GM18870 (cell line): ENCODE data around the gene RCVRN.
"Not testable (repeated sequence)": the region's sequence is repeated elsewhere in the genome, so short reads cannot be mapped to it uniquely, and the experiment has no call there.

ENCODE experiments used
- ATAC-seq: cut with Tn5 transposase; IDR thresholded peaks from one replicate; pipeline ENCODE4 v1.9.1; 2021; ENCODE audit warnings: moderate library complexity; ENCODE audit not compliant: unreplicated experiment

RCVRN gene

DNA sequence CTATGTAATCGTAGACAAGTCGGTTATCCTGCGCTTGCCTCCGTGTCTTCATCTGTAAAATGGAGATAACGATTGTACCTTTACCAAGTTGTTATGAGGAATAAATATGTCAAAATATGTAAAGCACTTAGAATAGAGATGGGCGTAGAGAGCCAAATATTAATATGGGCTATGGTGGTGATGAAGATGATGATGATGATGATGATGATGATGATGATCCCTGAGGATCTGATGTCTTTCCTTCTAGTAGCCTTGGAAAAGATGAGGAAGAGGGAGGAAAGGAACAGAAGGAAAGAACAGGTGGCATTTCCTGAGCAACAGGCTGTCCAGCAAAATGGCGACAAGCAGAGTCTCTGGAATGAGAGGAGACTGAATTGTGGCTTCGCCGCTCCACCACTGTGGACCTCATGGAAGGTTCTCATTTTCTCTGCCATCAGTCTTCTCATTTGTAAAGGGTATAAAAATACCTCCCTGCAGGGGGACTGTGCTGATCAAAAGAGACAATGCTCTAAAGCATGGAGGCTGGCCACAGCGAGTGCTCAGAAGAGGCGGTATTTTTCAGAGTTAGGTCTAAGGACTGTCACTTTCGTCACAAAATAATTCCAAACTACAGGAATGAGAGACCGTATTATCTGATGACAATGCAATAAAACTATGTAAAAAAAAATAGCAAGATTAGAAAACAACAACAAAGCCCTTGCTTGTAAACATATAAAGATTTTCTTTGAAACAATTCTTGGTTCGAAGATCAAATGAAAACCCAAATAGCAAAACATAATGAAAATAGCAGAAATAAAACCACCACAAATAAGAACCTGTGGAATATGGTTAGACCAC is 17.2 kb upstream of the RCVRN start:
- no peak for ATAC-seq

DNA sequence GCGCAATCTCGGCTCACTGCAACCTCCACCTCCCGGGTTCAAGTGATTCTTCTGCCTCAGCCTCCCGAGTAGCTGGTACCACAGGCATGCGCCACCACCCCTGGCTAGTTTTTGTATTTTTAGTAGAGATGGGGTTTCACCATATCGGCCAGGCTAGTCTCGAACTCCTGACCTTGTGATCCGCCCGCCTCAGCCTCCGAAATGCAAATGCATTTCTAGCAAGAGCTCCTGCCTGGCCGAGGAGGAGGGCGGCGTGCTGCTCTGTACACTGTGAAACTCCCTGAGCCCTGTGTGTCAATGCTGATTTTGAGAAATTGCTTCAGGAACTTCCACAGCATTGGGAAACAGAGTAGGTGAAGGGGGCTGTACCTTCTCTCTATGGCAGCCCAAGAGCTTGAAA is 16.1 kb upstream of the RCVRN start:
- not testable (repeated sequence) for ATAC-seq

DNA sequence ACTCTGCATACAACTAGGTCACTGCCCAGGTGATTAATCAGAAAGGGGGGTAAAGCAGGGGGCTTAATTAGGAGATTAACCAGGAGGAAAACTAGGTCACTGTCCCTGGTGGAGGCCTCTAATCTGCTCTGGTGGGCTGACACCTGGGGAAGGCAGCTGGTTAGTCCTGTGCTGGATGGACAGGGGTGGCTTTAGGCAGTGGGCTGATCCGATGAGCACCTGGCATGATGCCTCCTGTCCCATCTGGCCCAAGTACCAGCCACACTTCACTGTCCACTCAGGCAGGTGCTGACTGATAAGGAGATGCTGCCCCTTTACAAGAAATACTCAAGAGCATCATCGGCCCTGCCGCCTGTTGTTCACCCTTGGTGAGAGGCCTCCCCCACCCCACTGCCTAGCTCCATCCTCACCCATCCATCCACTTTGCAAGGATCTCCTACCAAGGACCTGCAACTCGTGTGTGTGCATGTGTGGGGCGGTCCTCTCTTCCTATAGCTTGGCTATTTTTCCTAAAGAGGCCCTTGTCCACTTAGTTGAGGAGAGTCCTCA is 13.8 kb upstream of the RCVRN start:
- no peak for ATAC-seq

DNA sequence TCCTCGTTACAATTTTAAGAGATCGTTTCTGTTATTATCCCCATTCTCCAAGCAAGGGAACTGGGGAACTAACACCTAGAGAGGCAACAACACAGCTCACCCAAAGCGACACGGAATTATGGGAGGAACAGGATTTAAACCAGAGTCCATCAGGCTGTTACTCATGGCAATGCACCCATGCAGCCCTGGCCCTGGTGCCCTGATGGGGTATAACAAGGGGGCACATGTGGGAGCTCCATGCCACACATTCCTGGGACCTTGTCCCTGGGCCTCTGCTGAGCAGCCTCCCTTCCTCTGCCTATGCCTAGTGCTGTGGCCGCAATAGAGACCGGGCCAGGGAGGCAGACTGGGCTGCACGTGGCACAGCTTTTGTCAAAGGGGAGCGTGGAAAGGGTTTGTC is 13.3 kb upstream of the RCVRN start:
- no peak for ATAC-seq

DNA sequence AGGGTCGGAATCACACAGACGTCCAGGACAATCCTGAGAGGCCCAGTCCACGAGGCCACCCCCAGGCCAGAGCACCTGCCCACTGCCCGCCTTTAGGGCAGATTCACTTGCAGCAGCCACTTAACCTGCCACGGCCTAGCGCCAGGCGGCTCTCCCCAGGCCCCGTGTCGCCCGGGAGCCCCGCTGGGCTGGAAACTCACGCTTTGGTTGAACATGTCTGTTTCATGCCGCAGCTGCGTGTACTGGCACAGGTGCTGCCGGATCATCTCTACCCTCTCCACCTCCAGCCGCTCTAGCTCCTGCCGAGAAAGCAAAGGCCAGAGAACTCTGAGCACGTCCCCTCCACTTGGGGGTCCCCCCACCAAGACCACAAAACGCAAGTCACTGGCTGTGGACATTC is 12.7 kb upstream of the RCVRN start:
- ATAC-seq = no peak

DNA sequence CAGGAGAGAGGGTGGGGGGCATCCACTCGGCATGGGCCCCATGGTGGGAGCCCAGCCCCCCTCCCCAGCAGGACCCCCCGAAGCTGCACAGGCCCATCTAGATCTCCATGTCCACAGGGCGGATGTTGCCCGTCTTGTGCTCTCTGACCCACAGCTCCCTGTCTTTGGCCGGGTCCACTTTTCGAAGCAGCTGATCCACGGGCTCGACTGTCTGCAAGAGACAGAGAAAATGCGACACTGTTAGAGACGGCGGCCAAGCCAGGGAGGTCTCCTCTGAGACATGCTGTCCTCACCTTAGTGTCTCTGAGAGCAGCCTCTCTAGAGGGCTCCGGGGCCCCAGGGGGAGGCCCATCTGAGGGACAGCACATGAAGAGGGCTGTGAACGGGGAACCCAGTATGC is 12.1 kb upstream of the RCVRN start:
- ATAC-seq = no peak

DNA sequence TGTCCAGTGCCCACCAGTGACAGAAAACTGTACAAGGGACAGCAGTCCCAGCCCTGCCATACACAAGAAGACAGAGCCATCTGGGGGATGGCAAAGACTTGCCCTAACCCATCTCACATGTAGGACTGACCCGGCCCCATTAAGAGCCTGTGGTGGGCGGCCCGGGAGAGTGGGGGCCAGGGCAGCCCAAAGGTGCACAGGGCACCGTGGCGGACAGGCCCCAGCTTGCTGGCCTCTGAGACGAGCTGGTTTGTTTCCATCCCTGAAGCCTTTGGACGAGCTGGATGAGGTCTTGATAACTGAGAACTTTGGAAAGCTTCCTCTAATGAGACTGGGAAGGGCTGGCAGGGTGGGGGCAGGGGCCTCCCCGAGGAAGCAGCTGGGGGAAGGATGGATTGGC is 11.0 kb upstream of the RCVRN start:
- no peak for ATAC-seq

DNA sequence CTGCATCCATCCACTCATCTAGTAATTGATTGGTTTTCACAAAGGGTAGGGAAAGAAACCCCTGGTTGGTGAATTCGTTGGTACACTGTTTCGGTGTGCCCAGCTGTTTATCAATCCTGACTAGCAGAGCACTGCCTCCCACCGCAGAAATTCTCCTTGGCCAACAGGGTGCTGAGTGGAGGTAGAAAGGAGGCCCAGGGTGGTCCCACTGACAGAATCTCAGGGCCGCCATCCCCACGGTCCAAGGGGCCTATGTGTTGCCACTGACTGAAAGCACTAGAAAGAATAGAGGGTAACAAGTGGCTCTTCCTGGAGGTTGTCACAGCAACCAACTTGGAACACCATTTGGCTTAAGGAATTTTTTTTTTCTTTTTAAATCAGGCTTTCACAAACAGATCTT is 8.4 kb upstream of the RCVRN start:
- ATAC-seq = no peak

DNA sequence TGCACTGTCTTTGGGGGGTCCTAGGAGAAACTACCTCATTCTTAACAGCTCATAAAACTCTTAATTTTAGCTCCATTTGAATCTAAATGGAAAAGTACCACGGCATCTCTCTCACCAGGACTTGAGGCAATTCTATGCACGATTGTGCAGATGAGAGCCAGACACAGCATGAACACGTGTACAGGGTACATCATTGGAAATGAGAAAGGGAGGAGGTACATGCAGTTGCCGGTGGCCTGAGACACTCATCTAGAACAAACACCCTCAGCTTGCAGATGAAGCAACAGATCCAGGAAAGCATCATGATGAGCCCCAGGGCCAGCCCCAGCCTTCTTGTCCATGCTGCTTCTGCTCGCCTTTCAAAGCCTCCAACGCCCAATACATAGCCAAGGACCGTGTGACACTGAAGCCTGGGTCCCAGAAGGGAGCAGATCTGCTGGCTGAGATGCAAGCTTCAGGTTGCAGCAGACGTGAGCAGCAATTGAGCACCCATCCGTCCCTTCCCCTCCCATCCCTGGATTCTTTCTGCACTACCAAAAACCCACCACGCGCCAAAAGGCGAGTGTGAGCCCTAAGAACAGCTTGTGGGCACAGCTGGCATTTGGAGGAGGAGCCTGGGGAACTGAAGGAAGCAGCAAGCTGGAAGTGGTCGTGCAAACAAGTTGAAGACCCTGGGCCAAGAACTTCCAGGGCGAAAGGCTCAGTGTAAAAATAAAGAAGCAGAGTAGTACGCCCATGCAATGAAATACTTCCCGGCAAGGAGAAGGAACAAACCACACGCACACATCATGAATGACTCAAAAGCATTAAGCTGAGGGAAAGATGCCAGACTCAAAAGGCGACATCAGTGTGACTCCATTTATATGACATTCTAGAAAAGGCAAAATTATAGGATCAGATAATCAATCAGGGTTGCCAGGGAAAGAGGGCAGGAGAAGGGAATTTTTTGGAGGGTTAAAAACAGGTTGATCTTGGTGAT is 7.3 kb upstream of the RCVRN start:
- no peak for ATAC-seq

DNA sequence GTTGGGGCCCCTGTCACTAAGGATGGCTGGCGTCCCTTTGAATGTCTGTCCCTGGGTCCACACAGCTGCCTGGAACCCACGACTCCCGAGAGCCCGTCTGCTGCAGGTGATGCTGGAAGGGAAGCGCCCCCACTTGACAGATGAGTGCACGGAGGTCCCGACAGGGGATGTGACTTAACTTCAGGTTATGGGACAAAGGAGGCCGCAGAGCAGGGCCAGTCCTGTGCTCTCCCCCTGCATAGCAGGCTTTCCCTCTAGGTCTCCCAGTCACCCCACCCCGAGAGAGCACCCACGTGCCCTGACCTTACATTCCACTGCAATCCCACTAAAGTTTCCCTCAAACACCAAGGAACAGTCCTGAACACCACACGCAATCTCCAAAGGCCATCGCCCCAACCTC is 6.0 kb upstream of the RCVRN start:
- ATAC-seq = no peak

DNA sequence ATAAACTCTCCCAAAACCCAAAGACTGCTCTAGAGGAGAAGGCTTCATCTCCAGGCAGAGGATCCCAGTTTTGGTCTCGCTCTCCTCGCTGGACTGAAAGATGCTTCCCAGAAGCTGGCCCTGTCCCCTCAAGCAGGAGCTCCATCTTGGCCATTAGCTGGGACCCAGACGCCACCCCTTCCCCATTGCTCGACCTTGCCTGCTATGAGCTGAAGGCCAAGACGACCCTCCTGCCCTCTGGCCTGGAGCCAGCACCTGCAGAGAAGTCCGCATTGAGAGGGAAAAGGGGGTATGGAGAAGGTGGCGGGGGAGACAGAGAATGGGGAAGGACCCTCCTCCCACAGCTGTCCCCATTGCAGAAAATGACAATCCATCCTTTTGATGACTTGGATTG is 3.6 kb upstream of the RCVRN start:
- ATAC-seq = no peak

DNA sequence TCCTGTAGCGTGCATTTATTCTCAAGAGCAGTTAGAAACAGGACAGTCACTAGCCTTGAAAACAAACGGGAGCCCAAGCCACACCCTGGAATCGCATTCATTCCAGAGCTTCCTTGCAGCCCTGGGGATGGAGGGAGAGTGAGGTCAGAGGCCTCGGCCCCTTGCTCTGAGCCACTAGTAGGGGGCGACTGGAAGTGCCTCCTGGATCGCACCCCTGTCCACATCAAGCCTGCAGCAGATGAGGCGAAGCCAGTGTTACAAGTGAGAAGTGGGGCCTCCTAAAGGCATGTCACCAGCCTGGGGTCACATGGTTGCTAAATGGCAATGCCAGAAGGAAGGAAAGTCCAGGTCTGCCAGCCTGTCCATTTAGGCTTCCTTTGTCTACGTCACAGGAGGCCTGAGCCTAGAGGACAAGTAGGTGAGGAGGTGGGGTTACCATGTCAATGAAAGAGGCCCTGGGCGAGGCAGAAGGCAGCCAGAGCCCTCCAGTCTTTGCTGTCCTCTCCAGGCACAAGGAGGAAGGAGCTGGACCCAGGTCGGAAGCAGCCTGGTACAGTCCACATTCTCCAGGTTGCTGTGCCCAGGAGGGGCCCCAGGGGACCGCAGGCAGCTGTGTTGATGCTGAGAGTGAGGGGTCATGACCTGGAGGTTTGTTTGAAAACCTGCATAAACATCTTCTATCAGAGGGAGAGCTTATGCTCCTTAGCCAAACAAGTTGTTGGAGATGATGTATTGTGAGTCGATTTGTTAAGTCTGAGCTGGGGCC is 3.0 kb upstream of the RCVRN start:
- ATAC-seq = no peak

DNA sequence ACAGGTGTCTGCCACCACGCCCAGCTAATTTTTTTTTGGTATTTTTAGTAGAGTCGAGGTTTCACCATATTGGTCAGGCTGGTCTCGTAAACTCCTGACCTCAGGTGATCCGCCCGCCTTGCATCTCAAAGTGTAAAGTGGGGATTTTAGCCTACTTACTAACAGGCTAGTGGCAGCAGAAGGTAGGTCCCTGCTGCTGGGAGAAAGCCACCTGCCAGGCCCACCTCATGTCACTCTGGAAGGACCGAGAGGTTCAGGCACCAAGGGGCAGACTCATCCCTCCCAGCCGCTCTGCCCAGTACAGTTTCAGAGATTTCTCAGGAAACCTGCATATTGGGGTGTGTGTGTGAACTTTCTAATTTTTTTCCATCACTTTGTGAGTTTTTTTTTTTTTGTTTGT is 2.1 kb upstream of the RCVRN start:
- no peak for ATAC-seq

DNA sequence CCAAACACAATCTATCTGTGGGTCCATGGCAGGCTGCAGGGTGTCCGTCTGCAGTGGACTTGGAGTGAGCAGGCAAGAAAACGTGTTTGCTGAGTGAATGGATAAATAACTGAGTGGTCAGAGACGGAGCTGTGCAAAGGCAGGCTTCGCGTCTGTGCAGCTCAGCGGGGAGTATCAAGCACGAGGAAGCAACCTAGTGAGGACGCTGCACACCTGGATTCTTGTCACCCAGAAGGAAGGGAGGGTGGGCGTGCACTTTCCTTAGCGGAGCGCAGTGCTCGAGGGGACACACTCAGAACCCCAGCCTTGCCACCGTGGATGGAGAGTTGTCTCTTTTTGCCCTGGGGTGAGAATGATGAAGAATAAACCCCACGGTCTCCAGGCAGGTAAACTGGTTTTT is 1.5 kb upstream of the RCVRN start:
- no peak for ATAC-seq

DNA sequence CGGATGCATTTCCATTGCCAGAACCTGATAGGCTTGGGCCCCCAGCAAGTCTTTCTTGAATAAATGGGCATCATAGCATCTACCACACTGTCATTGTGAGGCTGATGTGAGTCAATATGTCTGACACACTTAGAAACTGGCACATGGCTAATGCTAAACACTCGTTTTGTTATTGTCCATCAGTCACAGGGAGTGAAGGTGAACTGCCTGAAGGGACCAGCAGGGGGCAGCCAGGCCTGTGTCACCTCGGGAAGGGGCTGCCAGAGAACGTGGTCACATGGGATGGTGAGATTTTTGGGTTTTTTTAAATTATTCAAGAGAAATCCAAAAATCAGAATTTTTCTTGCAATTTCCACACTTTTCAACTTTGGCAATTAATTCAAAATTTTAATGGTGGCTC is 831 bp upstream of the RCVRN start:
- ATAC-seq = no peak

DNA sequence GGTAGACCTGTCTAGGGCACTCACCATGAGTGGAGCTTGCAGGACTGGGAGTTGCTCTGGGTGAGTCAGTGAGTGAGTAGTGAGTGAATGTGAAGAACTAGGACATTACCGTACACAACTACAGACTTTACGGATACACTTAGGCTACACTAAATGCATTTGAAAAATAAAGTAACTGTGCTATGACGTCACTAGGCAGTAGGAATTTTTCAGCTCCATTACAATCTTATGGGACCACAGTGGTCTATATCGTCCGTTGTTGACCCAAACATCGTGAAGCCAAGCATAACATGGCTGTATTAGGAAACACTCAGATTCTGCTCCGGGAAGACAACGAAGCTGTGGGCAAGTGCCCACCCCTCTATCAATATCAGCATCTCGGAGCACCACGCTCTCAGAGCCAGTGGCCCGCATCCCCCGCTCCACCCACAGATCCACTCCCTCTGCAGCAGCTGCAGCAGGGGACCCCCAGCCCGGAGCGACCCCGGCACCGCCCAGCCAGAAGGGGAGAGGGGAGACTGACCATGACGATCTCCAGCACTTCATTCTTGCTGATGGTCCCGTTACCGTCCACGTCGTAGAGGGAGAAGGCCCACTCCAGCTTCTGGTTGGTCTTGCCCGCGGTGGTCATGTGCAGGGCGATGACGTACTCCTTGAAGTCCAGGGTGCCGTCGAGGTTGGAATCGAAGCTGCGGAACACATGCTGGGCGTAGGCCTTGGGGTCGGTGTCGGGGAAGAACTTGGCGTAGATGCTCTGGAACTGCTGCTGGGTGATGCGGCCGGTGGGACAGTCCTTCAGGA is 594 bp downstream of the RCVRN start:
- no peak for ATAC-seq

DNA sequence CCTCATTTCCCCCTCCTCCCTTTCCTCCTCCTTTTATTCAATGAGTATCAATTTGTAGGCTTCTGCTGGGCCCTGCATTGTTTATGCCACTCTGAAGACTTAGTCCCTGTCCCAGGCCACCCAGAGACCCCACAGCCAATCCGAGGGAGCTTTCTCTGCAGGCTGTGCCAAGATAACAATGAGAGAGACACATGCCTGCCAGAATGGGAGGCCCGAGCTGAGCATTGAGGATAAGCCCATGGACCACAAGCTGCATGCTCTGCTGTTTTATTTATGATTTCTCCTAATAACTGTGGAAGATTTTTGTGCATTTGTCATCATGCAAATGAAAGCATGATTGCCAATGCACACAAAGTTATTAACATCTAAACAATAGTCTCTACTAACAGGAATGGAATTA is 3.0 kb downstream of the RCVRN start:
- ATAC-seq = no peak

DNA sequence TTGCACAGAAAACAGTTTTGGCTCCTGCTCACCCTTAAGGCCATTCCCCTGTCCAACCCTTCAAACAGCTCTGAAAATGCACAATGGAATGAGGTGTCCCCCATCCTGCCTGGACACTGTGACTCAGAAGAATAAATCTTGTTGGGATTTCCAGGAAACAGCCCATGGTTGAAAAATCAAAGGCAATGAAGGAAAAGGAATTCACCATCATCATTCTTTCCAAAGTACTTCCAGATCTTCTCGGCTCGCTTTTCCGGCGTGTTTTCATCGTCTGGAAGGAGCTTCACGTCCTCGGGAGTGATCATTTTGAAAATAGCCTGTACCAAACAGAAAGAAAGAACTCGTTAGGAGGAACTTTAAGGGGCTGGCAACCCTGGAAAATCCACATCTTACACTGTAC is 4.3 kb downstream of the RCVRN start:
- no peak for ATAC-seq

DNA sequence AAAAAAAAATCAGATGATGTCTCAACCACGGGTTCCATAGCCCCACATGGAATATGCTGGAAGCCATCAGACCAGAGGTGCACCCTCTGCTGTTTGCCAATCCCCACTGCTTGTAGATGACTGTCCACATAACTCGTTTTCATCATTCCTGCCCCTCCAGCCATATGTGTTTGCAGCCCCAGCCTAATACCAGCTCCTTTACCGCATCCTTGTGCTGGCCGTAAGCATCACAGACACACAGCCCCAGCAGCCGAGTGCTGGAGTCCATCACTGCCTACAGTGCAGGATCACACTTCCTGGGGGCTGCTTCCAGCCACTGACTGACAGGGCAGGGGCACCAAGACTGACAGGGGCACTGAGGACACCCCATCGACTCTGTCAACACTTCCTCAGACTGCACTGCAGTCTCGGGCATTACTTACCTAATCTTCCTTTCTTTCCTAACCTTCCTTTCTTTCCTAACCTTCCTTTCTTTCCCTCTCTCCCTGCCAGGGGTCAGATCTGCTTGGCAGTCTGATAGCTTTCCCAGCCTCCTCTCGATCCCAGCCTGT is 5.0 kb downstream of the RCVRN start:
- no peak for ATAC-seq
